ENCODE measurements around the gene KRT16.

The KRT16 gene

DNA sequence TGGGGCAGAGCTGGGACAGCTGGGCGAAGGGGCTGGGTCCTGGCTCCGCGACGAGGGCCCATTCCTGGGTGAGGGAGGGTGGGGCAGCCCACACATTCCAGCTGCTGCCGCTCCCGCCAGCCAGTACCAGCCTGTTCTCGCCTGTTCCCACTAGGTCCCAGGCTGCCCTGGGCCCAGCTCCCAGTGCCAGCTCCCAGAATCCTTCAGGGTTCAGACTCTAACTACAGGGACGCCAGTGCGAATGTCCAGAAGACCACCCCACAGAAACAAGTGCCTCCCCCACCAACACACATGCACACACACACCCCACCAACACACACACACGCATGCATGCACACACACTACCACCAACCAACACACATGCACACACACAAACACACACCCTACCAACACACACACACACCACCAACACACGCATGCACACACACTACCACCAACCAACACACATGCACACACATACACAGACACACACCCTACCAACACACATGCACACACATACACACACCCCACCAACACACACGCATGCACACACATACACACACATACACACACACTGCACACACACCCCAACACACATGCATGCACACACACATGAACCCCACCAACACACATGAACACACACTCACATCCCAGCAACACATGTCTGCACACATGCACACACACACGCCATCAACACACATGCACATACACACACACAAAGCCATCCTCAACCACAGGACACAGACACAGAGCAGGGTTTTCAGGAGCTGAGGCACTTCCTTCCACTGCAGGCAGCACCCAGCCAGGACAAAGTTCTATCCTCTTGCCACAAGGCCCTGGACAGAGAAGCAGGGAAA is 39.3 kb upstream of the KRT16 start:
- no peak for TF ChIP-seq GATA2 (IDR thresholded peaks at IDR 0.05; ENCODE audit: low read depth, low read length)
- TF ChIP-seq GATA3 (IDR thresholded peaks at IDR 0.05; ENCODE audit: low read depth, low read length): no peak

DNA sequence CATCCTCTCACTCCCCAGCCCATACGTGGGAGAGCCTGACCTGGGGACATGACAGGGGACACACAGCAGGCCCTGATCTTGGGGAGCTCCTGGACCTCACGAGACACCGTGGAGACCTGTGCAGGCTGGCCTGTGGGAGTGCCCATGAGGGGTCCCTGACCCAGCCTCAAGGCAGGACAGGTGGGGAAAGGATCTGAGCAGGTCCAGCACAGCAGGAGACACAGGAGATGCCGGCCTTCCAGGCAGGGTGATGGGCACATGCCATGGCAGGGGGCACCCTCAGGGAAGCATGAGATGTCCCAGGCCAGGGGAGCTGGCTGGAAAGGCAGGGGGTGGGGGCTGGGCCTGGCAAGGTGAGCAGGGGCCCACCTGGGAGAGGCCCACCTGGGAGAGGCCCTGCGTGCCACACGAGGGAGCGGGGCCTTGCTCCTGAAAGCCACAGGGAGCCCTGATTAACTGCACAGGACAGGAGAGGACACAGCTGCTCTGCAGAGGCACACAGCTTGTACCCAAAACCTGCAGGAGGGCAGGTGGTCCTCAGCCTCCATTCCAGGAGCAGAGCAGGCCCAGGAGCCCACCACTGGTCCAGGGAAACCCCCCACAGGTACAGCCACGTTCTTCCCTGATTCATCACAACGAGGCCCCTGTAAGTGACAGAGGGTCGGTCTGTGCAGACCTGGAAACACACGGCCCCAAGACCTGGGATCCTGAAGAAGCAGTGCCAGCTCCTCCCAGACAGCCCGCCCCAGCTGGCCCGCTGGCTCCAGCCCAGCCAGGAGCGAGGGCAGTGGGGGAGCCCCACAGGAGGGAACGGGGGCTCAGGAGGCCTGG is 38.4 kb upstream of the KRT16 start:
- TF ChIP-seq GATA3 (IDR thresholded peaks at IDR 0.05; ENCODE audit: low read depth, low read length) (no peak), GATA2 (IDR thresholded peaks at IDR 0.05; ENCODE audit: low read depth, low read length) (no peak)

DNA sequence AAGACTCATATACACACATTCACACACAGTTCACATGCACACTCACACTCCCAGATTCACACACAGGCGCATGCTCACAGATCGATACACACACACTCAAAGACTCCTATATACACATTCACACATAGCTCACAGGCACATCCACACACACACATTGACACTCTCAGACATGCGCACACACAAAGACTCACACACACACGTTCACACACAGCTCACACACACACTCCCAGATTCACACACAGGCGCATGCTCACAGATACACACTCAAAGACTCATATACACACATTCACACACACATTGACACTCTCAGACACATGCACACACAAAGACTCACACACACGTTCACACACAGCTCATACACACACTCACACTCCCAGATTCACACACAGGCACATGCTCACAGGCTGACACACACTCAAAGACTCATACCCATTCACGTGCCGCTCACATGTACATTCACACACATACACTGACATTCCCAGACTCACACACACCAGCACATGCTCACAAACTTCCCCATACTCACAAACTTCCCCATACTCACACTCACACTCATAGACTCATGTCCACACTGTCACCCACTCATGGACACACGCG is 37.5 kb upstream of the KRT16 start:
- TF ChIP-seq GATA2 (IDR thresholded peaks at IDR 0.05; ENCODE audit: low read depth, low read length): no peak
- TF ChIP-seq GATA3 (IDR thresholded peaks at IDR 0.05; ENCODE audit: low read depth, low read length): no peak

- TF ChIP-seq GATA3 (IDR thresholded peaks at IDR 0.05; ENCODE audit: low read depth, low read length): no peak
- no peak for TF ChIP-seq GATA2 (IDR thresholded peaks at IDR 0.05; ENCODE audit: low read depth, low read length)
Observed at GRCh38 chr17:41648411-41649195, 36.0 kb upstream of the KRT16 start.

- no peak for TF ChIP-seq GATA3 (IDR thresholded peaks at IDR 0.05; ENCODE audit: low read depth, low read length)
- no peak for TF ChIP-seq GATA2 (IDR thresholded peaks at IDR 0.05; ENCODE audit: low read depth, low read length)
Observed at GRCh38 chr17:41647940-41648410, 35.4 kb upstream of the KRT16 start.

GRCh38 chr17:41647038-41647813 is 34.7 kb upstream of the KRT16 start:
- TF ChIP-seq GATA3 (IDR thresholded peaks at IDR 0.05; ENCODE audit: low read depth, low read length): no peak
- TF ChIP-seq GATA2 (IDR thresholded peaks at IDR 0.05; ENCODE audit: low read depth, low read length): no peak

DNA sequence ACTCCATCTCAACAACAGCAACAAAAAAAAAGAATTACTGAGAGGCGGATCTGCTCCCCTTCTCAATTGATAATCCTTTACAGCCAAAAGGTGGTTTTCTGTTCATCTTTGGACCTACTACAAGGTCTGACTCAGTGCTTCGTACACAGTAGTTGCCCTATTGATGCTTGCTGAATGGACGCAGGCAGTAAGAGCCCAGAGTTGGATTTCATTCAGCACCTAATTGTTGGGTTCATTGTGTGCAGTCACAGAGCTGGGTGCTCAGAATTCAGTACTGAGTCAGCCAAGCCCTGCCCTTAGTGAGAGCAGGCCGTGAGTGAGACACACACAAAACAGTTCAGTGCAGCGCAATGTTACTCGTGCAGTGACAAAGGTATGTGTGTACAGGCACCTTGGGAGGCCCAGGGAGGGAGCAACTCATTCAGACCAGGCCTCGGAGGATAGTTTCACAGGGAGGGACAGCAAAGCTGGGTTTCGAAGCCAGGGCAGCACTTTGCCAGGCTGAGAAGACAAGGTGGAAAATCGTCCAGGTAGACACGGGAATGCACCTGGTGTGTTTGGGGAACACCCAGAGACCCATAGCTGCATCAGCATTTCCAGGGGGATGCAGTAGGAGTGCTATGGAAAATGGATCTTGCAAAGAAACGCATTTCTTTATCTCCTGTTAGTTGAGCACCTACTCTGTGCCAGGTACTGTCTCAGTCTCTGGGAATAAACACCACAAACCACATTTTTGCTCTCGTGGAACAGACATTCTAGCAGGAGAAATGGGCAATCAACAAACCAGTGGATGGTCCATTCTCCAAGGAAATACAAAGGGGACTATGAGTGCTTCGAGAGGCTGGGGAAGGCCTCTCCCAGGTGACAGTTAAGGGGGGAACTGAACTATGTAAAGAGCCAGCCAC is 29.9 kb upstream of the KRT16 start:
- TF ChIP-seq GATA2 (IDR thresholded peaks at IDR 0.05; ENCODE audit: low read depth, low read length) (no peak), GATA3 (IDR thresholded peaks at IDR 0.05; ENCODE audit: low read depth, low read length) (no peak)

DNA sequence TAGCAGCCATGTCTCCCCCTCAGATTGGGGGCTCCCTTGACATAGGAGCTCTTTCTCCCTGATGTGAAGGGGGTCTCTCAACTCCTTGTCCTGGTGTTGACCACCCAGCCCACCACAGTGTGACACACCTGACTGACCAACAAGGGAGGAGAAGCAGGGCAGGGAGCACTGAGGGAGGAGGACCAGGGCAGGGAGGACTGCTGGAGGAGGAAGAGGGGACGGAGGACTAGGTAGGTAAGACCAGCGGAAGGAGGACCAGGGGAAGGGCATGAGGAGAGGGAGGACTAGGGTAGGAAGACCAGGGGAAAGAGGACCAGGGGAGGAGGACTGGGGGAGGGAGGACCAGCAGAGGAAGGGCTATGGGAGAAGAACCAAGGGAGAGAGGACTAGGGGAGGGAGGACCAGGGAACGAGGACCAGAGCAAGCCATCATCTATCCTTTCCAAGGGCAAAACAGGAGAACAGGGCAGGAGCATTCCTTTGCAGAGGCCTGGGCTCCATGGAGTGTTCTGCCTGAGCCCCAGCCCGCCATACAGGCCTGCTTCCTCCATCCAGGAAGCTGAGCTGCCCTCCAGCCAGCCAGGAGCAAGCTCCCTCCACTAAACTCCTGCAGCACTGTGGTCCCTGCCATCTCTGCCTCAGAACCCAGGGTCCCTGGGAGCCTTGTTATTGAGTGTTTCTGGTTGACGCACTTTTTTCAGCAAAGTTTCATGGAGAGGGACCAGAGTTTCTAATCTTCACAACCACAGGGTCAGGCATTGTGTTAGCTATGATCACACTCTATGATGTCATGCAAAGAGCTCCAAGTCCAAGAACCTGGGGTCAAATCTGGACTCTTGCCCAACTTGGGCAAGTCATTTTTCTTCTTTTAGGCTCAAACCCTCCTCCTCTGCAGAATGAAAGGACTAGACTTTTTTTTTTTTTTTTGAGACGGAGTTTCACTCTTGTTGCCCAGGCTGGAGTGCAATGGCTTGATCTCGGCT is 27.2 kb upstream of the KRT16 start:
- TF ChIP-seq GATA3 (IDR thresholded peaks at IDR 0.05; ENCODE audit: low read depth, low read length): no peak
- no peak for TF ChIP-seq GATA2 (IDR thresholded peaks at IDR 0.05; ENCODE audit: low read depth, low read length)

DNA sequence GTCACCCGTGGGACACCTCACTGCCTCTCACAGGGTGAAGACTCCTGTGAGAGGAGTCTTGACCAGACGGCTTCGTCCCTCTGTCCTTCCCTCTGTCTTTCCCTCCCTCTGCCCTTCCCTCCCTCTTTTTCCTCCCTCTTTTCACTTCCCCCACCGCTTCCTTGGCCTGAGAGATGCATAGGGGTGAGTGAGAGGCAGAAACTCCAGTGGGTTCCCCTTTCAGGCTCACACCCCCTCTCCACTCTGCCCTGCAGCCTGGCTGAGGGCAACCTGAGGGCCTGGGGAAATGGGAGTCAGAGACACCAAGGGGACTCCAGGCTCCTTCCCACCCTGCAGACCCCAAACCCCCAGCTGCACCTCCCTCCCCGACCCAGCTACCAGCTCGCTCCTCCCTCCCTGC is 26.4 kb upstream of the KRT16 start:
- no peak for TF ChIP-seq GATA2 (IDR thresholded peaks at IDR 0.05; ENCODE audit: low read depth, low read length)
- no peak for TF ChIP-seq GATA3 (IDR thresholded peaks at IDR 0.05; ENCODE audit: low read depth, low read length)

DNA sequence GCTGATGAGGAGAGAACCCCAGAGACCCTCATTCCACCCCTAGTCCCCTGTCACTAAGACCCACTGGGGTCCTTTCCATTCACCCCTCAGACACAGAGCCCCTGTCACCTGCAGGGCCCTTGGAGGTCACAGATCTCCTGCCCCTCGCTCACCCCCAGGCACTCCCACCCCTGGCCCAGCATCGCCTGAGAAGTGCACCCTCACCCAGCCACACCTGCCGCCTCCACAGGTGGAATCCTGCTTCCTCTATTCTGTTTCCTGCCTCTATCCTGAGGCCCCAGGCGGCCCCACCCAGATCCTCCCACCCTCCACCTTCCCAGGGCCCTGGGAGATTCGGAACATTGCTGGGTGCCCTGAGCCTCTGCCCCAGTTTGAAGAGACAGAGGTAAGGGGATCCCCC is 25.6 kb upstream of the KRT16 start:
- TF ChIP-seq GATA3 (IDR thresholded peaks at IDR 0.05; ENCODE audit: low read depth, low read length) (no peak), GATA2 (IDR thresholded peaks at IDR 0.05; ENCODE audit: low read depth, low read length) (no peak)

- TF ChIP-seq GATA3 (IDR thresholded peaks at IDR 0.05; ENCODE audit: low read depth, low read length): no peak
- no peak for TF ChIP-seq GATA2 (IDR thresholded peaks at IDR 0.05; ENCODE audit: low read depth, low read length)
Observed at GRCh38 chr17:41636652-41637051, 24.1 kb upstream of the KRT16 start.

Measured in SH-SY5Y (cell line).